ENCODE results near the gene RSF1. TPM values are rescaled to one million over a fixed set of nuclear protein-coding genes. Genes with fewer than 3 reads are reported as not detected.

RSF1 gene
- total and polyA plus RNA-seq, 2 donors from 2014 or later = 7.9 to 71.9 TPM

DNA sequence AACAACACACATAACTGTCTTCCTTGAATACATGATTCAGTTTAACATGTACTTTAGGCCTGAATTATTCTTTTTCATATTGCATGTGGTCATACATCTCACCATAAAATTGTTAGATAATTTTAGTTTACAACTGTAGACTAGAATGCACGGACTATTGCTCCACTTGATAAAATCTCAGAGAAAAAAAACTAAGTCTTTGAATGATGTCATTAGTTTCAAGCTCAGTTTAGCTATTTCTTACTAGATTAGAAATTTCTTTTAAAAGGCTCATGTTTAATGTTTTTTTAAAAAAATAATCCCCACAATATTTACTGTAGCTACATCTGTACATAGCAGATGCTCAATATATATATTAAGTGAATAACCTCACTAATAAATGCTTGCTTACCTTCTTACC lies 5.1 kb downstream of the RSF1 start:
- Histone ChIP-seq H3K4me3 (ENCODE audit: low read length in 3 of 3) (no peak overlapping the region), H3K27ac (ENCODE audit: low read depth in 2 of 2, low read length in 2 of 2) (no peak overlapping the region), H3K36me3 (ENCODE audit: control insufficient read depth in 2 of 3, insufficient read depth in 3 of 3, low read length in 3 of 3) (peaks cover 0 to 2% (median 0%) of the 10 kb centered on the region in 3 donors), H3K27me3 (ENCODE audit: control insufficient read depth, insufficient read depth, low read length) (no peaks in the 10 kb centered on the region), H3K9me3 (ENCODE audit: control insufficient read depth in 2 of 3, insufficient read depth in 1 of 3, low read length in 3 of 3) (peaks cover 0 to 3% (median 0%) of the 10 kb centered on the region in 3 donors), H3K9ac (ENCODE audit: low read length in 3 of 3) (no peak overlapping the region), H3K4me1 (ENCODE audit: control insufficient read depth in 2 of 3, insufficient read depth in 2 of 3, low read depth in 1 of 3, low read length in 3 of 3) (peaks cover 3 to 9% (median 6%) of the 10 kb centered on the region in 3 donors)
- DNase-seq (no peak), FAIRE-seq (no peak)
- intact Hi-C loops (cut with DNase I) = no loop called here
- TF ChIP-seq, protein P1, sequence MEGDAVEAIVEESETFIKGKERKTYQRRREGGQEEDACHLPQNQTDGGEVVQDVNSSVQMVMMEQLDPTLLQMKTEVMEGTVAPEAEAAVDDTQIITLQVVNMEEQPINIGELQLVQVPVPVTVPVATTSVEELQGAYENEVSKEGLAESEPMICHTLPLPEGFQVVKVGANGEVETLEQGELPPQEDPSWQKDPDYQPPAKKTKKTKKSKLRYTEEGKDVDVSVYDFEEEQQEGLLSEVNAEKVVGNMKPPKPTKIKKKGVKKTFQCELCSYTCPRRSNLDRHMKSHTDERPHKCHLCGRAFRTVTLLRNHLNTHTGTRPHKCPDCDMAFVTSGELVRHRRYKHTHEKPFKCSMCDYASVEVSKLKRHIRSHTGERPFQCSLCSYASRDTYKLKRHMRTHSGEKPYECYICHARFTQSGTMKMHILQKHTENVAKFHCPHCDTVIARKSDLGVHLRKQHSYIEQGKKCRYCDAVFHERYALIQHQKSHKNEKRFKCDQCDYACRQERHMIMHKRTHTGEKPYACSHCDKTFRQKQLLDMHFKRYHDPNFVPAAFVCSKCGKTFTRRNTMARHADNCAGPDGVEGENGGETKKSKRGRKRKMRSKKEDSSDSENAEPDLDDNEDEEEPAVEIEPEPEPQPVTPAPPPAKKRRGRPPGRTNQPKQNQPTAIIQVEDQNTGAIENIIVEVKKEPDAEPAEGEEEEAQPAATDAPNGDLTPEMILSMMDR (IDR thresholded peaks at IDR 0.05; ENCODE audit: borderline replicate concordance, extremely low read depth, insufficient read depth) = no peak

DNA sequence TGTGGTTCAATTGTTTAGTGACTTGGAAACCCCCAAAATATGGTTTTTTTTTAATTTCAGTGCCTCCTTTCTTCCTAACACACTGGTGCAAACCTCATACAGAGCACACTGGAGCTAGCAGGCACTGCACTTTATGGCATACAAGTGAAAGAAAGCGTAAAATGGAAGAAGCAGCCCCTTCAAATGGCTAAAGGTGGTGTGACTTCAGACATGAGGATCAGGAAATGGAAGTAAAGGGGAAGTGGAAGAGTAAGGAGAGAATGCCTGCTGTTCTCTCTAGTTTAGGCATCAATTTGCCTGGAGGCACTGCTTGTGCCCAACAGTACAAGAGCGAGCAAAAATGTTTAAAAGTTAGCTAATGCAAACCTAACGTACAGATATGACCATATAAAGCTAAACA lies 5.7 kb downstream of the RSF1 start:
- H3K36me3 ChIP-seq (ENCODE audit: control insufficient read depth in 2 of 3, insufficient read depth in 3 of 3, low read length in 3 of 3) = peaks cover 0 to 2% (median 0%) of the 10 kb centered on the region in 3 donors
- peaks cover 3 to 9% (median 6%) of the 10 kb centered on the region in 3 donors for H3K4me1 ChIP-seq (ENCODE audit: control insufficient read depth in 2 of 3, insufficient read depth in 2 of 3, low read depth in 1 of 3, low read length in 3 of 3)
- H3K9me3 ChIP-seq (ENCODE audit: control insufficient read depth in 2 of 3, insufficient read depth in 1 of 3, low read length in 3 of 3) = peaks cover 0 to 3% (median 0%) of the 10 kb centered on the region in 3 donors
- H3K4me3 ChIP-seq (ENCODE audit: low read length in 3 of 3) = no peak overlapping the region
- TF ChIP-seq, protein P1 (IDR thresholded peaks at IDR 0.05; ENCODE audit: borderline replicate concordance, extremely low read depth, insufficient read depth) = no peak
- H3K27me3 ChIP-seq (ENCODE audit: control insufficient read depth, insufficient read depth, low read length) = no peaks in the 10 kb centered on the region
- FAIRE-seq (no peak), DNase-seq (peak in 1 of 5 donors; percentile 3)
- intact Hi-C loops (cut with DNase I) = no loop called here
- no peak overlapping the region for H3K9ac ChIP-seq (ENCODE audit: low read length in 3 of 3)
- H3K27ac ChIP-seq (ENCODE audit: low read depth in 2 of 2, low read length in 2 of 2) = no peak overlapping the region

DNA sequence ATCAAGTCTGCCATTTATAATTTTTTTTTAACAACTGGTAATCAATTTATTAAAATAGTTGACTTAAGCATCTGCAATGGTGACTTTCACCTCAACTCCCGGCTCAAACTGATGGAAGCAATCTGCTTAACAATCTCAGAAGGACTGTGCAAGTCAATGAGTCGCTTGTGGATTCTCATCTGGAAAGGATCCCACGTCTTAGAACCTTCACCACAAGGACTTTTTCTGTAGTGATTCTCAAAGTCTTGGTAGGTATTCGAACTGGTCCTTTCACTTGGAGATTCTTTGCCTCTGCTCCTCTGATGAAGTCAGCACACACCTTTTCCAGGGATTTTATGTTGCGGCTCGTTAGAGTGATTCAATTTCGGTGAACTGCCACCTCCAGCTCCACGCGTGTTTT lies 7.3 kb downstream of the RSF1 start:
- TF ChIP-seq, protein P1 (IDR thresholded peaks at IDR 0.05; ENCODE audit: borderline replicate concordance, extremely low read depth, insufficient read depth) = no peak
- Histone ChIP-seq H3K4me1 (ENCODE audit: control insufficient read depth in 2 of 3, insufficient read depth in 2 of 3, low read depth in 1 of 3, low read length in 3 of 3) (peaks cover 0 to 9% (median 0%) of the 10 kb centered on the region in 3 donors), H3K36me3 (ENCODE audit: control insufficient read depth in 2 of 3, insufficient read depth in 3 of 3, low read length in 3 of 3) (peaks cover 0 to 2% (median 0%) of the 10 kb centered on the region in 3 donors), H3K9me3 (ENCODE audit: control insufficient read depth in 2 of 3, insufficient read depth in 1 of 3, low read length in 3 of 3) (peaks cover 0 to 3% (median 0%) of the 10 kb centered on the region in 3 donors), H3K4me3 (ENCODE audit: low read length in 3 of 3) (no peak overlapping the region), H3K27me3 (ENCODE audit: control insufficient read depth, insufficient read depth, low read length) (no peaks in the 10 kb centered on the region), H3K27ac (ENCODE audit: low read depth in 2 of 2, low read length in 2 of 2) (no peak overlapping the region), H3K9ac (ENCODE audit: low read length in 3 of 3) (no peak overlapping the region)
- intact Hi-C loops (cut with DNase I) = no loop called here
- no peak for DNase-seq
- FAIRE-seq = no peak

DNA sequence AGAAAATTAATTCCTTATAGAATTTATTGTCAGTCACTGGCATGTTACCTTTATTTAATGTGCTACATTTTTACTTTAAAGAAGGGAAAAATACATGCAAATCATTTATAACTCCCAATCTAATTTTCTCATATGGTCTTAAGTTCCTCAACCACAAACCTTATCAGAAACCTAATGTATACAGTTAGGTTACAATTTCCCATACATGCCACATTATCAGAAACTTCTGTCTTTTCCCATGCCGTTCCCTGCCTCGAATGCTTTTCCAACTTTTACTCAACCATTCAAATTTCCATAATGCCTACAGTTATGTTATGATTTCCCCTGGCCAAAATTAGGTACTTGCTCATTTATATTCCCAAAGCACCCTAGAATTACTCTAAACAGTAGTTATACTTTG lies 13.5 kb downstream of the RSF1 start:
- no peak for DNase-seq
- Histone ChIP-seq H3K4me1 (ENCODE audit: control insufficient read depth in 2 of 3, insufficient read depth in 2 of 3, low read depth in 1 of 3, low read length in 3 of 3) (no peaks in the 10 kb centered on the region), H3K4me3 (ENCODE audit: low read length in 3 of 3) (no peak overlapping the region), H3K9ac (ENCODE audit: low read length in 3 of 3) (no peak overlapping the region), H3K27ac (ENCODE audit: low read depth in 2 of 2, low read length in 2 of 2) (no peak overlapping the region), H3K9me3 (ENCODE audit: control insufficient read depth in 2 of 3, insufficient read depth in 1 of 3, low read length in 3 of 3) (no peaks in the 10 kb centered on the region), H3K36me3 (ENCODE audit: control insufficient read depth in 2 of 3, insufficient read depth in 3 of 3, low read length in 3 of 3) (peaks cover 0 to 2% (median 0%) of the 10 kb centered on the region in 3 donors), H3K27me3 (ENCODE audit: control insufficient read depth, insufficient read depth, low read length) (no peaks in the 10 kb centered on the region)
- FAIRE-seq = no peak
- intact Hi-C loops (cut with DNase I) = no loop called here
- TF ChIP-seq, protein P1 (IDR thresholded peaks at IDR 0.05; ENCODE audit: borderline replicate concordance, extremely low read depth, insufficient read depth) = no peak

All from kidney (tissue), 14 donors.